Measurements from ENCODE around the gene TSPAN10. TPM values are rescaled to one million over a fixed set of nuclear protein-coding genes. Genes with fewer than 3 reads are reported as not detected.
A peak's percentile ranks its signal among the peaks of the same experiment; 100 is the strongest.

TSPAN10 gene
- total RNA-seq, 4 donors from 2014 or later = 0.19 to 2.1 (median 0.72) TPM; not detected in 1

DNA sequence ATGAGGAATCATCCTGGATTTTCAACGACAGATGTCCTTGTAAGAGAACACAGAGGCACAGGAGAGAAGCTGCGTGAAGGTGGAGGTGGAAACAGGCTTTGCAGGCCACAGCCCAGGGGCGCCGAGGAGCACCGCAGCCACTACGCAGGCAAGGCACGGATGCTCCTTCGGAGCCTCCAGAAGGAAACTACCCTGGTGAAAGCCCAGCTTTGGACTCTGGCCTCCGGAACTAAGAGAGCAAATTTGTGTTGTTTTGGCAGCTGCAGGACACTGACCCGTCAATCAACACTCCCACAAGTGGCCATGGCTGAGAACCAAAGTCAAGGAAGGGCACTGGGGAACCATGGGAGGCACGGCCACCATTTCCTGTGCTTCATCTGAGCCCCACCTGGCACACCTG is 43.2 kb downstream of the TSPAN10 start:
- Histone ChIP-seq H3K4me1 (peaks cover 18 to 26% (median 23%) of the 10 kb centered on the region in 3 donors), H3K27me3 (no peaks in the 10 kb centered on the region), H3K9me3 (no peaks in the 10 kb centered on the region), H3K36me3 (peaks cover 0 to 25% (median 0%) of the 10 kb centered on the region in 3 donors), H3K27ac (no peak overlapping the region), H3K4me3 (no peak overlapping the region)
- intact Hi-C loops (cut with DNase I) = no loop called here
- TF ChIP-seq, protein P1, sequence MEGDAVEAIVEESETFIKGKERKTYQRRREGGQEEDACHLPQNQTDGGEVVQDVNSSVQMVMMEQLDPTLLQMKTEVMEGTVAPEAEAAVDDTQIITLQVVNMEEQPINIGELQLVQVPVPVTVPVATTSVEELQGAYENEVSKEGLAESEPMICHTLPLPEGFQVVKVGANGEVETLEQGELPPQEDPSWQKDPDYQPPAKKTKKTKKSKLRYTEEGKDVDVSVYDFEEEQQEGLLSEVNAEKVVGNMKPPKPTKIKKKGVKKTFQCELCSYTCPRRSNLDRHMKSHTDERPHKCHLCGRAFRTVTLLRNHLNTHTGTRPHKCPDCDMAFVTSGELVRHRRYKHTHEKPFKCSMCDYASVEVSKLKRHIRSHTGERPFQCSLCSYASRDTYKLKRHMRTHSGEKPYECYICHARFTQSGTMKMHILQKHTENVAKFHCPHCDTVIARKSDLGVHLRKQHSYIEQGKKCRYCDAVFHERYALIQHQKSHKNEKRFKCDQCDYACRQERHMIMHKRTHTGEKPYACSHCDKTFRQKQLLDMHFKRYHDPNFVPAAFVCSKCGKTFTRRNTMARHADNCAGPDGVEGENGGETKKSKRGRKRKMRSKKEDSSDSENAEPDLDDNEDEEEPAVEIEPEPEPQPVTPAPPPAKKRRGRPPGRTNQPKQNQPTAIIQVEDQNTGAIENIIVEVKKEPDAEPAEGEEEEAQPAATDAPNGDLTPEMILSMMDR (IDR thresholded peaks at IDR 0.05) = no peak
- TF ChIP-seq POLR2A (IDR thresholded peaks at IDR 0.05) = no peak
- WGBS, 2 donors = 83 to 87% methylated on average over 9 to 11 of the region's 11 CpGs
- no peak for DNase-seq

DNA sequence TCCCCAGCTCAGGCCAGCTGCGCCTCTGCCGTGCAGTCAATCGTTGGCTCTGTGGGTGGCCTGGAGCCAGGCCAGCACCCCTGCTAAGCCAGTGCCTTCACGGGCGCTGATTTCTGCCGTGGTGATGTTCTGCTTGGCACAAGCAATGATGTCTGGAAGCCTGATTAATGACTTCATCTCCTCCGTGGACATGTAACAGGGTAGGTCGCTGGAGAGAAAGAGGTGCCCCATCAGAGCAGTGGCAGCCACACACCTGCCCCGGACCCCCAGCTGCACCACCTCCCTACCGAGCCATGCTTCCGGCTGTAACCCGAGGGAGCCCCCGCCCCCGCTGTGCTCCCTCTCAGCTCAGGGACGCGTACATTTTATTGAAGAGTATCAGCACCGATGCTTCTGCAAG is 44.7 kb downstream of the TSPAN10 start:
- Histone ChIP-seq H3K9me3 (no peaks in the 10 kb centered on the region), H3K36me3 (peaks cover 8 to 36% (median 10%) of the 10 kb centered on the region in 3 donors), H3K4me3 (no peak overlapping the region), H3K27ac (no peak overlapping the region), H3K4me1 (peaks cover 24 to 42% (median 29%) of the 10 kb centered on the region in 3 donors), H3K27me3 (no peaks in the 10 kb centered on the region)
- intact Hi-C loops (cut with DNase I) = no loop called here
- TF ChIP-seq POLR2A (IDR thresholded peaks at IDR 0.05) = no peak
- 52% methylated on average over 5 of the region's 17 CpGs; no CpG with 5 or more reads in 1 of the 2 donors for WGBS, 2 donors
- DNase-seq = no peak

DNA sequence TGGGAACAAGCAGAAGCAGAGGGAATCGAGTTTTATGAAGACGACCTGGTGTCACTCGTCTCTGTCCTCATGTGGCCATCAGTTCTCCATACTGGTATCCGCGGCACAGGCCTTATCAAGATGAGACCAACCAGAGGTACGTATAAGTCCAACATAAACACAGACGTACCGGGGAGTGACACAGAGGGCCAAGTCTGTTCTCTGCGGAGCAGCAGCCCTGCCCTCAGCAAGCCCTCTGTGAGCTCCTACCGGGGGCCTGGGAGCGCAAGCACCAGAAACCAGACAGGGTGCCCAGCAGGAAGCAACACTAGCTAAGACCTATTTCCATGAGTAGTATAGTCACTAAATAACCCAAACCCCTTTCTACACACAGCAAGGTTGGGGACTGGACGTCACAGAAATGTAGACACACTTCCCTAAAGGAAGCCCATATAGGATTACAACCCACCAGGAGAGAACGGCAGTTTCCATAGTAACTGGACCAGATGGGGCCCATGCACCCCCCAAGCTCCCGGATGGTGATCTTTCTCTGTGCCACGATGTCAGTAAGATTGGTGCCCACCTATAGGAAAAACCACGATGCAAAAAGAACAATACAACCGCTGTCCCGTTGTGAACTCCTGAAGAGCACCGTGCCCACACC is 45.7 kb downstream of the TSPAN10 start:
- DNase-seq = no peak
- WGBS, 2 donors = 23 to 26% methylated on average over 12 of the region's 19 CpGs
- H3K27me3 ChIP-seq = no peaks in the 10 kb centered on the region
- TF ChIP-seq, protein P1 (IDR thresholded peaks at IDR 0.05) = no peak
- TF ChIP-seq POLR2A (IDR thresholded peaks at IDR 0.05) = no peak
- peak overlapping the region; percentile 85 to 97 (median 95) for H3K4me3 ChIP-seq
- intact Hi-C loops (cut with DNase I) = no loop called here
- H3K27ac ChIP-seq = peak overlapping the region; percentile 86 to 98 (median 94)
- peaks cover 24 to 49% (median 29%) of the 10 kb centered on the region in 3 donors for H3K4me1 ChIP-seq
- H3K9me3 ChIP-seq = no peaks in the 10 kb centered on the region
- H3K36me3 ChIP-seq = peaks cover 18 to 46% (median 20%) of the 10 kb centered on the region in 3 donors

DNA sequence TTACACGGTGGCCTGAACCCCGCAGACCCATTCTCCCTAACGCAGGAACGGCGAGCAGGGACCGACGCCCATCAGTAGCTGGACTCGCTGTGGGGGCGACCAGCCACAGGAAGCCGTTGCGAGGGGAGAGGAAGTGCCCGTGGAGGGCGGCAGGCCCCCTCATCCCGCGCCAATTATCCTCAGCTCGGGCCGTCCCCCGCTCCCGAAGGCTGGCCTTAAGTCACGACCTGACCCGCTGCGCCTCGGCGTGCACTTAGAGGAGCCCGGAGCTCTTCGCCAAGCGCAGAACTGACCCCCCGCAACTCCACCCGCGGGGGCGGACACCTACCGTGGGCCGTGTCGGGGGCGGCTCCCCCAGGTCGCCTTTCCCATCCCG is 46.2 kb downstream of the TSPAN10 start:
- Histone ChIP-seq H3K9me3 (no peaks in the 10 kb centered on the region), H3K27me3 (no peaks in the 10 kb centered on the region), H3K4me1 (peaks cover 27 to 55% (median 32%) of the 10 kb centered on the region in 3 donors), H3K4me3 (peak overlapping the region; percentile 85 to 97 (median 95)), H3K27ac (peak overlapping the region; percentile 86 to 98 (median 94)), H3K36me3 (peaks cover 22 to 52% (median 25%) of the 10 kb centered on the region in 3 donors)
- TF ChIP-seq, protein P1 (IDR thresholded peaks at IDR 0.05) = no peak
- TF ChIP-seq POLR2A (IDR thresholded peaks at IDR 0.05) = no peak
- WGBS, 2 donors = 0% methylated on average over 7 of the region's 37 CpGs; no CpG with 5 or more reads in 1 of the 2 donors
- intact Hi-C loops (cut with DNase I) = no loop called here
- DNase-seq = no peak

DNA sequence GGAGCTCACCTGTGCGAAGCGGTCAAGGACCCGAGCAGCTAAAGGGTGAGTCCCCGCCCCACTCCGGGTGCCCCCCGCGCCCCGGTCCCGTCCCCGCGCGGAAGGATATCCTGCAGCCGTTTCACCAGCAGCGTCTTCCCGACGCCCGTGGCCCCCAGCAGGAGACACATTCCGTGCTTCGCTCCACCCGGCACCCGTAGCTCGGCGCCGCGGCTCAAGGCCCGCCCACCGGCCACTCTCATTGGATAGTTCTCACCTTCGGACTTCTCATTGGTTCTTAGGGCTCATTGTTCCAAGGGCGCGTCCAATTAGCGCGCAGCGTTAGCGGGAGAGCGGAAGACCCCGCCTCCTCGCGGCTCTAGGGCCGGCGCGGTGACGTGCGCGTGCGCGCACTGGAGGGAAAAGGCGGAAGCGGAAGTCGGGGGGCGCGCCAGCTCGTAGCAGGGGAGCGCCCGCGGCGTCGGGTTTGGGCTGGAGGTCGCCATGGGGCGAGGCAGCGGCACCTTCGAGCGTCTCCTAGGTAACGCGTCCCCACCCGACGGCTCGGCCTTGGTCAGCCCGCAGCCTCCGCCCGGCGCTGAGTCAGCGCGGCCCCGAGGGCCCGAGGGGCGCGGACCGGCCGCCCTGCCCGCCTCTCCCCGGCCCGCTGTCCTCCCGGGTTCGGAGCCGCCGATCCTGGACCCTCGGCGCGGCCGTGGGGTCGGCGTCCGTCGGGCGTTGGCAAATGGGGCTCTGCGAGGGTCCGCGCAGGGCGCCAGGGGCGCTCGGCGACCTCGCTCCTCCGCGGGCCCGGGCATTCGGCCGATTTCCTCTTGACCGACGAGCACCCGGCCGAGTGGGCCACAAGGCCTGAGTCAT is 46.8 kb downstream of the TSPAN10 start, which contains the start of the genes ARL16 and HGS:
ARL16 (minus strand) TSS at position 214 of the 858 bp plus-strand sequence; CDS start at position 170, 44 bp downstream.
HGS (plus strand) TSS at position 428 of the 858 bp plus-strand sequence; CDS start at position 484, 56 bp downstream.
- intact Hi-C loops (cut with DNase I) = no loop called here
- Histone ChIP-seq H3K4me1 (peaks cover 33 to 61% (median 37%) of the 10 kb centered on the region in 3 donors), H3K27ac (peak within 1 kb of the TSS; percentile 86 to 98 (median 94)), H3K4me3 (peak within 1 kb of the TSS; percentile 85 to 97 (median 95)), H3K27me3 (no peaks in the 10 kb centered on the region), H3K36me3 (peaks cover 27 to 58% (median 31%) of the 10 kb centered on the region in 3 donors), H3K9me3 (no peaks in the 10 kb centered on the region)
- DNase-seq = peak; percentile 80
- TF ChIP-seq, protein P1 (IDR thresholded peaks at IDR 0.05) = peak in 2 of 6 experiments; percentile 6 to 16
- TF ChIP-seq POLR2A (IDR thresholded peaks at IDR 0.05) = peak in 3 of 4 donors; percentile 21 to 85 (median 73)
- 1% methylated on average over 10 of the region's 112 CpGs; no CpG with 5 or more reads in 1 of the 2 donors for WGBS, 2 donors
